ENCODE data around the gene GALNT17. TPM values are rescaled to one million over a fixed set of nuclear protein-coding genes. Genes with fewer than 3 reads are reported as not detected.

GALNT17 gene
- total RNA-seq, 1 donor from 2014 or later, result 2.7 TPM

DNA sequence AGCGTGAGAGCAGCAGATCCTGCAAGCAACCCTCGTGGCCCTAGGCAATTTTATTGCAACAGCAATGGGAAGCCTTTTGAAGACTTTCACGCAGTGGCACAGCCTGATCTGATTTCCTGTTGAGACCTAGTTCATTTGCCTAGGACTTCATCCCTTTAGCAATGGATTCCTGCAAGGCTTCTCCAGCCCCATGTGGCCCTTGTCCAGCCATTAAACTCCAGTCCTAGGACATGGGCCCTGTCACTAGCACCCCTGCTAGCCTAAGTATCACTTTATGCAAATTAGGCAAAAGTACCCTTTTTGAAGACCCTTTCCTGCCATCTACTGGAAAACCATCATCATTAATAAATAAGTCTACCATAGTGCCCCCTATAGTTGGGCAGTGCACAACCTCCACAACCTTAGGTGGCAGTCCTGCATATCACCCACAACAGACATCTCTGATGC, 379.4 kb downstream of the GALNT17 start:
- no peak for DNase-seq (ENCODE audit: low spot score in 2 of 2, unreplicated experiment in 2 of 2)
- Mint-ChIP-seq H3K9me3 (peaks cover 21% of the 10 kb centered on the region), H3K36me3 (peaks cover 2% of the 10 kb centered on the region), H3K4me1 (no peaks in the 10 kb centered on the region), H3K27me3 (ENCODE audit: low read depth) (peaks cover 4% of the 10 kb centered on the region), H3K4me3 (no peak overlapping the region), H3K27ac (no peak overlapping the region)
- no peak for TF ChIP-seq CTCF (IDR thresholded peaks at IDR 0.05; ENCODE audit: unreplicated experiment)

DNA sequence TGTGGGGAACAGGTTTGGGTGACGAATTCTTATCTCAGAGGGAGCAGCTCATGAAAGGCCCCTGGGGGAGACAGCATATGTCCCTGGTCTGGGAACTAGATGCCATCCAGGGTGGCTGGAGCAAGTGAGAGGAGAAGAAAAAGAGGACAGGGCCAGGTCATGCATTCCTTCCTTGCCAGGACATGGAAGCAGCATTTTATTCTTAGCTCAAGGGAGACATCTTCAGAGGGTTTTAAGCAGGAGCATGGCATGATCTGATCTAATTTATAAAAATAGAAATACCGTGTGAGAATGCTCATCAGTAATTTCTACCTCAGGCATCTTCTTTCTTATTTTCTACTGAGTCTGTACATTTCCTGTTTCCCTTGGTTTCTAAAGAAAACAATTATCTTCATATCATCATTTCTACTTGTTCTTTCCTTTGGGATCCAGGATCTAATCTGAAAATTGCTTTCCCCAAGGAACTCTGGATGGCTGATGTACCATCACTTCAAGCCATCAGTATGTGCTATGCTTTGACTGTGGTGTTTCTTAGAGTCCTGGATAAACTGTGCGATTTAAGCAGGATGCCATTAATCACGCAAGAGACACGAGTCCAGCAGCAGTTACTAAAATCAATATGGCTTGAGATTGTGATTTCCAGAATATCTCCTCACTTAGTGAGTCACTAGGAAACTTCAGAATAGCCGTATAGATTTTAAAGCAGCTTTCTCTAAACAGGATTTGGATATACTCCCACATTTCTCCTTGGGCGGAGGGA, 386.2 kb downstream of the GALNT17 start:
- DNase-seq (ENCODE audit: low spot score in 2 of 2, unreplicated experiment in 2 of 2), result no peak
- Mint-ChIP-seq H3K27ac (no peak overlapping the region), H3K27me3 (ENCODE audit: low read depth) (no peaks in the 10 kb centered on the region), H3K4me1 (no peaks in the 10 kb centered on the region), H3K9me3 (peaks cover 46% of the 10 kb centered on the region), H3K4me3 (no peak overlapping the region), H3K36me3 (peaks cover 3% of the 10 kb centered on the region)
- no peak for TF ChIP-seq CTCF (IDR thresholded peaks at IDR 0.05; ENCODE audit: unreplicated experiment)

DNA sequence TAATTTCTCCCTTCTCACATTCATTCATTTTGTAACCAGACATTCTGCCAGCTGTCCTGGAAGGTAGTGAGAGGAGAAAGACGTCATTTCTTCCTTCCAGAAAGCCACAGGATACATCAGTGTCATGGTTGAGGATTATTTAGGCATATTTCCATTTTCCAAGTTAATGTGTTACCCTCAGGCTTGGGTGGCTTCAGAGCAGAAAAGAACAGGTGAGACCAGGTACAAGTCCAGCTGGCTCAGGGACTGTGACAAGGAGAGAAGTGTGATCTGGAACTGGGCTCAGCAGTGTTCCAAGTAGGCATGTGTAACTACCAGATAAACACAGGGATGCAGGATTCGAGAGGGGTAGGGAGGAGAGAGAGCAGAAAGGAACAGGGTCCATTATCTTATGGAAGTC, 386.9 kb downstream of the GALNT17 start:
- peaks cover 46% of the 10 kb centered on the region for H3K9me3 Mint-ChIP-seq

GRCh38 chr7:71521506-71521905, 389.6 kb downstream of the GALNT17 start:
- Mint-ChIP-seq H3K4me3 (no peak overlapping the region), H3K4me1 (no peaks in the 10 kb centered on the region), H3K27ac (no peak overlapping the region), H3K27me3 (ENCODE audit: low read depth) (no peaks in the 10 kb centered on the region), H3K36me3 (peaks cover 2% of the 10 kb centered on the region), H3K9me3 (peaks cover 33% of the 10 kb centered on the region)
- TF ChIP-seq CTCF (IDR thresholded peaks at IDR 0.05; ENCODE audit: unreplicated experiment), result no peak
- DNase-seq (ENCODE audit: low spot score in 2 of 2, unreplicated experiment in 2 of 2), result no peak

More for the DNA sequence above, 386.9 kb downstream of the GALNT17 start:
- no peak for TF ChIP-seq CTCF (IDR thresholded peaks at IDR 0.05; ENCODE audit: unreplicated experiment)
- H3K27me3 Mint-ChIP-seq (ENCODE audit: low read depth), result no peaks in the 10 kb centered on the region
- H3K36me3 Mint-ChIP-seq, result peaks cover 3% of the 10 kb centered on the region
- no peak for DNase-seq (ENCODE audit: low spot score in 2 of 2, unreplicated experiment in 2 of 2)
- H3K27ac Mint-ChIP-seq, result no peak overlapping the region
- no peak overlapping the region for H3K4me3 Mint-ChIP-seq
- no peaks in the 10 kb centered on the region for H3K4me1 Mint-ChIP-seq

- peaks cover 12% of the 10 kb centered on the region for H3K9me3 Mint-ChIP-seq
- H3K36me3 Mint-ChIP-seq, result peaks cover 2% of the 10 kb centered on the region
- peaks cover 6% of the 10 kb centered on the region for H3K27me3 Mint-ChIP-seq (ENCODE audit: low read depth)
- H3K4me1 Mint-ChIP-seq, result no peaks in the 10 kb centered on the region
- DNase-seq (ENCODE audit: low spot score in 2 of 2, unreplicated experiment in 2 of 2), result no peak
- no peak overlapping the region for H3K4me3 Mint-ChIP-seq
- no peak for TF ChIP-seq CTCF (IDR thresholded peaks at IDR 0.05; ENCODE audit: unreplicated experiment)
- no peak overlapping the region for H3K27ac Mint-ChIP-seq
Observed at GRCh38 chr7:71526106-71526505, 394.2 kb downstream of the GALNT17 start.
